ENCODE data around the gene LPCAT4.

DNA sequence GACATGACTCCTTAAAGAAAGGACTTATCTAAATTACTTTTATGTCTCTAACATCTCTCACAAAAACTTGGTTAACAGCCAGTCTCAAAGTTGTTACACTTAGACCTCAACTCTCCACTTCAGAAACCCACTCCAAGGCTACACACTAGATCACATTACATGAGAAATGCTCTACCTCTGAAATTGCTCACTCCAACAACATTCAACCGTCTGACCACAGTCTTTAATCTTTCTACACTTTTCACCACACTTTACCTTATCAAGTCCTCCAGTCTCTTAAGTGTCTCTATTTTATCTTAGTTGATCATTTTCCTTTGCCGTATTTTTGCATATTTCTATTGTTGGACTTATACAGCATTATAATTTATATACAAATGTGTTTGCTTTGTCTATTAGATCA lies 35.2 kb downstream of the LPCAT4 start:
- TF ChIP-seq, protein P1, sequence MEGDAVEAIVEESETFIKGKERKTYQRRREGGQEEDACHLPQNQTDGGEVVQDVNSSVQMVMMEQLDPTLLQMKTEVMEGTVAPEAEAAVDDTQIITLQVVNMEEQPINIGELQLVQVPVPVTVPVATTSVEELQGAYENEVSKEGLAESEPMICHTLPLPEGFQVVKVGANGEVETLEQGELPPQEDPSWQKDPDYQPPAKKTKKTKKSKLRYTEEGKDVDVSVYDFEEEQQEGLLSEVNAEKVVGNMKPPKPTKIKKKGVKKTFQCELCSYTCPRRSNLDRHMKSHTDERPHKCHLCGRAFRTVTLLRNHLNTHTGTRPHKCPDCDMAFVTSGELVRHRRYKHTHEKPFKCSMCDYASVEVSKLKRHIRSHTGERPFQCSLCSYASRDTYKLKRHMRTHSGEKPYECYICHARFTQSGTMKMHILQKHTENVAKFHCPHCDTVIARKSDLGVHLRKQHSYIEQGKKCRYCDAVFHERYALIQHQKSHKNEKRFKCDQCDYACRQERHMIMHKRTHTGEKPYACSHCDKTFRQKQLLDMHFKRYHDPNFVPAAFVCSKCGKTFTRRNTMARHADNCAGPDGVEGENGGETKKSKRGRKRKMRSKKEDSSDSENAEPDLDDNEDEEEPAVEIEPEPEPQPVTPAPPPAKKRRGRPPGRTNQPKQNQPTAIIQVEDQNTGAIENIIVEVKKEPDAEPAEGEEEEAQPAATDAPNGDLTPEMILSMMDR (IDR thresholded peaks at IDR 0.05 in 8 of 11, conservative IDR thresholded peaks at IDR 0.05 in 3 of 11) = no peak
- TF ChIP-seq POLR2A (IDR thresholded peaks at IDR 0.05) (no peak), POLR2AphosphoS5 (IDR thresholded peaks at IDR 0.05) (no peak)
